Natural killer cell (primary cell): ENCODE results near the gene SLC47A2. TPM values are rescaled to one million over a fixed set of nuclear protein-coding genes. Genes with fewer than 3 reads are reported as not detected.
"Not testable (repeated sequence)": the region's sequence is repeated elsewhere in the genome, so short reads cannot be mapped to it uniquely, and the experiment has no call there.

ENCODE experiments used
- ATAC-seq, 3 donors: fragments of 150-1000 bp in 2 of 3; fragments of 200-7000 bp in 1 of 3; cut with Tn5 transposase; 1 replicate in 1 of 3; 2 replicates in 2 of 3; pipeline ENCODE4 v1.10.0; 2021; ENCODE audit warnings: mild to moderate bottlenecking in 2 of 3, moderate library complexity in 2 of 3
- DNase-seq, 2 donors: peaks; one replicate each; pipeline versions ENCODE4 v3.0.0 to v3.0.0-alpha.2; 2013 to 2021; ENCODE audit warnings: mixed read lengths in 1 of 2
- H3K27ac ChIP-seq: one replicate; pipeline ENCODE4 v1.5.1; 2013; ENCODE audit warnings: mild to moderate bottlenecking, low read length
- H3K27me3 ChIP-seq: one replicate; pipeline ENCODE4 v1.6.1; 2013; ENCODE audit warnings: low read length; ENCODE audit not compliant: control insufficient read depth, insufficient read depth
- H3K36me3 ChIP-seq: one replicate; pipeline ENCODE4 v1.6.1; 2013; ENCODE audit warnings: low read length; ENCODE audit not compliant: control insufficient read depth, insufficient read depth
- H3K4me1 ChIP-seq: one replicate; pipeline ENCODE4 v1.6.1; 2013; ENCODE audit warnings: low read length; ENCODE audit not compliant: control insufficient read depth, insufficient read depth
- H3K4me3 ChIP-seq: one replicate; pipeline ENCODE4 v1.5.1; 2013; ENCODE audit warnings: low read length
- H3K9me3 ChIP-seq: one replicate; pipeline ENCODE4 v1.6.1; 2013; ENCODE audit warnings: low read length; ENCODE audit not compliant: control insufficient read depth, insufficient read depth
- H3K27ac Mint-ChIP-seq, 2 donors: one replicate each; pipeline ENCODE4 v1.8.0; 2022; ENCODE audit warnings: mild to moderate bottlenecking in 2 of 2, mixed read lengths in 2 of 2, moderate library complexity in 1 of 2
- H3K27me3 Mint-ChIP-seq, 2 donors: one replicate each; pipeline ENCODE4 v1.8.0; 2022; ENCODE audit warnings: low read depth in 2 of 2, mixed read lengths in 2 of 2
- H3K36me3 Mint-ChIP-seq: one replicate; pipeline ENCODE4 v1.8.0; 2022; ENCODE audit warnings: mixed read lengths
- H3K4me1 Mint-ChIP-seq, 2 donors: one replicate each; pipeline ENCODE4 v1.8.0; 2022; ENCODE audit warnings: mixed read lengths in 2 of 2
- H3K4me3 Mint-ChIP-seq: one replicate; pipeline ENCODE4 v1.8.0; 2022; ENCODE audit warnings: mild to moderate bottlenecking, moderate library complexity, mixed read lengths
- H3K9me3 Mint-ChIP-seq, 2 donors: one replicate each; pipeline ENCODE4 v1.8.0; 2022; ENCODE audit warnings: mixed read lengths in 2 of 2
- WGBS: methylation state at CpG from one replicate; pipeline ENCODE4 v1.1.7; 2013; ENCODE audit warnings: missing lambda C conversion rate; ENCODE audit not compliant: insufficient coverage; 5-methylcytosine and 5-hydroxymethylcytosine counted together
- intact Hi-C: fragments of 100-400 bp; cut with micrococcal nuclease; formaldehyde crosslinking; loops from one replicate; pipeline ENCODE4 v1.14.2; 2022
- total RNA-seq, 4 donors: library from RNA; stranded (reverse); fragments of 120-200 nt in 1 of 4; gene quantifications; one replicate each; pipeline versions ENCODE4 v1.2.3 to v1.2.4, GENCODE V29; 2013 to 2022
- TF ChIP-seq, protein P1 (sequence below): fragments of 200-600 bp; IDR thresholded peaks from one replicate; pipeline ENCODE4 v1.8.0; 2022; ENCODE audit warnings: antibody characterized with exemption

The SLC47A2 gene
- total RNA-seq, 3 donors from 2014 or later (not counting 1 experiment from before 2014, with no cell fraction given), result not detected

DNA sequence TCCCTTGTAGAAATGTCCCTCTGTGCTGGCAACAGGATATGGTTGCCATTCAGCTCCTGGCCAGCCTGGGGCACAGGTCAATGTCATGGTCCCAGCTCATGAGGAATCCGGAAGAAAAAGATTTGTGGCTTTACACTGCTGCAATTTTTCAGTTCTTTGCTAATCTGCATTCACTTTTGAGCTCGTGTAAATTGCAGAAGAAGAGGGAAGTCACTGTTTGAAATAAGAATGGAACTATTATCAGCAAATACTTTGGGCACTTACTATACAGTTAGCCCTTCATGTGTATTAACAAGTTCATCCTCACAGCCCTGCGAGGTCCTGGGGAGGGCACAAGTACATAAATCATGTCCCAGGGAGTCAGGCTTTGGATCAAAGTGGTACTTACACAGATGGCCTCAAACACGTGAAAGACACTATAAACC lies 14.2 kb downstream of the SLC47A2 start:
- Mint-ChIP-seq H3K36me3 (no peaks in the 10 kb centered on the region), H3K27me3 (no peaks in the 10 kb centered on the region), H3K27ac (no peak overlapping the region), H3K9me3 (no peaks in the 10 kb centered on the region), H3K4me3 (no peak overlapping the region), H3K4me1 (no peaks in the 10 kb centered on the region)
- Histone ChIP-seq H3K4me1 (no peaks in the 10 kb centered on the region), H3K9me3 (no peaks in the 10 kb centered on the region), H3K27ac (no peak overlapping the region), H3K4me3 (no peak overlapping the region), H3K36me3 (no peaks in the 10 kb centered on the region), H3K27me3 (no peaks in the 10 kb centered on the region)
- intact Hi-C loops, result no loop called here
- 68% methylated on average over 4 of the region's 4 CpGs for WGBS
- ATAC-seq, result no peak
- DNase-seq, result no peak
- TF ChIP-seq, protein P1, sequence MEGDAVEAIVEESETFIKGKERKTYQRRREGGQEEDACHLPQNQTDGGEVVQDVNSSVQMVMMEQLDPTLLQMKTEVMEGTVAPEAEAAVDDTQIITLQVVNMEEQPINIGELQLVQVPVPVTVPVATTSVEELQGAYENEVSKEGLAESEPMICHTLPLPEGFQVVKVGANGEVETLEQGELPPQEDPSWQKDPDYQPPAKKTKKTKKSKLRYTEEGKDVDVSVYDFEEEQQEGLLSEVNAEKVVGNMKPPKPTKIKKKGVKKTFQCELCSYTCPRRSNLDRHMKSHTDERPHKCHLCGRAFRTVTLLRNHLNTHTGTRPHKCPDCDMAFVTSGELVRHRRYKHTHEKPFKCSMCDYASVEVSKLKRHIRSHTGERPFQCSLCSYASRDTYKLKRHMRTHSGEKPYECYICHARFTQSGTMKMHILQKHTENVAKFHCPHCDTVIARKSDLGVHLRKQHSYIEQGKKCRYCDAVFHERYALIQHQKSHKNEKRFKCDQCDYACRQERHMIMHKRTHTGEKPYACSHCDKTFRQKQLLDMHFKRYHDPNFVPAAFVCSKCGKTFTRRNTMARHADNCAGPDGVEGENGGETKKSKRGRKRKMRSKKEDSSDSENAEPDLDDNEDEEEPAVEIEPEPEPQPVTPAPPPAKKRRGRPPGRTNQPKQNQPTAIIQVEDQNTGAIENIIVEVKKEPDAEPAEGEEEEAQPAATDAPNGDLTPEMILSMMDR, result no peak

GRCh38 chr17:19686400-19687090 lies 29.8 kb downstream of the SLC47A2 start:
- no peaks in the 10 kb centered on the region for H3K9me3 Mint-ChIP-seq
- no CpG with 5 or more reads among the region's 2 CpGs for WGBS
- H3K4me3 ChIP-seq, result no peak overlapping the region
- H3K9me3 ChIP-seq, result no peaks in the 10 kb centered on the region
- peaks cover 0 to 7% of the 10 kb centered on the region in 2 donors for H3K4me1 Mint-ChIP-seq
- DNase-seq, result no peak
- no peak overlapping the region for H3K4me3 Mint-ChIP-seq
- H3K36me3 ChIP-seq, result no peaks in the 10 kb centered on the region
- no peak for ATAC-seq
- TF ChIP-seq, protein P1, result no peak
- H3K27ac Mint-ChIP-seq, result no peak overlapping the region
- peaks cover 2 to 11% of the 10 kb centered on the region in 2 donors for H3K27me3 Mint-ChIP-seq
- H3K27me3 ChIP-seq, result no peaks in the 10 kb centered on the region
- no peaks in the 10 kb centered on the region for H3K36me3 Mint-ChIP-seq
- H3K27ac ChIP-seq, result no peak overlapping the region
- intact Hi-C loops, result no loop called here
- no peaks in the 10 kb centered on the region for H3K4me1 ChIP-seq

- H3K27me3 Mint-ChIP-seq, ATAC-seq, H3K36me3 Mint-ChIP-seq, DNase-seq, H3K4me3 Mint-ChIP-seq, H3K36me3 ChIP-seq, H3K9me3 Mint-ChIP-seq, H3K4me1 Mint-ChIP-seq, H3K9me3 ChIP-seq, intact Hi-C loops, H3K27ac Mint-ChIP-seq, H3K4me1 ChIP-seq, H3K4me3 ChIP-seq, H3K27me3 ChIP-seq, H3K27ac ChIP-seq: not testable (repeated sequence)
- WGBS, result 95% methylated on average over 28 of the region's 32 CpGs
Measured at GRCh38 chr17:19684909-19685580, 31.3 kb downstream of the SLC47A2 start.

DNA sequence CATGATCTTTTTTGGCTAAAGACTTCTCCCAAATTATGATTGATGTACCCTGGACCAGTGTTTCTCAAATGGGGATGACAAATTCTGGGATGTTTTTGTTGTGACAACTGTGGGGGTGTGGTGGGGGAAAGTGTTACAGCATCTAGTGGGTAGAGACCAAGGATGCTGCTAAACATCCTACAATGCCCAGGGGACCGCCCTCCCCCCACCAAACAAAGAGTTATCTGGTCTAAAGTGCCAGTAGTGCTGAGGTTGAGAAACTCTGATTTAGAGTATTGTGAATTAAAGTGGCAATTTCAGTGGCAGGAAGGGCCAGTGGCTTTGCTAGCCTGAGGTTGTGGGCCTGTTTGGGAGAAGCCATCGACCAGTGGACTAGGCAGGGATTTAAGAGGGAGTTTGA lies 33.3 kb downstream of the SLC47A2 start:
- intact Hi-C loops, result no loop called here
- Mint-ChIP-seq H3K4me3 (no peak overlapping the region), H3K36me3 (no peaks in the 10 kb centered on the region), H3K27ac (no peak overlapping the region), H3K9me3 (no peaks in the 10 kb centered on the region), H3K4me1 (peaks cover 0 to 7% of the 10 kb centered on the region in 2 donors), H3K27me3 (peaks cover 0 to 2% of the 10 kb centered on the region in 2 donors)
- Histone ChIP-seq H3K4me3 (no peak overlapping the region), H3K27me3 (no peaks in the 10 kb centered on the region), H3K4me1 (no peaks in the 10 kb centered on the region), H3K36me3 (no peaks in the 10 kb centered on the region), H3K9me3 (no peaks in the 10 kb centered on the region), H3K27ac (no peak overlapping the region)
- WGBS, result 76% methylated on average over 1 of the region's 2 CpGs
- ATAC-seq, result no peak
- TF ChIP-seq, protein P1, result no peak
- no peak for DNase-seq
